Endothelial cell of umbilical vein (primary cell): ENCODE data around the gene ZYX. TPM values are rescaled to one million over a fixed set of nuclear protein-coding genes. Genes with fewer than 3 reads are reported as not detected.

Experiments used
- BruUV-seq: library from RNA; stranded (reverse); fragments of 400-500 nt; replicated peaks from 2 replicates; lab custom pipeline; 2021; lab: Mats Ljungman, UMichigan
- CTCF ChIA-PET: fragments of 300-600, 350-600 bp; sonication (Branson Sonifier 250); formaldehyde crosslinking; loops from one replicate; lab custom pipeline; 2021; ENCODE audit warnings: antibody characterized with exemption, inconsistent platforms; lab: Charles Lee
- POLR2A ChIA-PET: fragments of 300-600, 350-600 bp; sonication (Branson Sonifier 250); formaldehyde crosslinking; loops from one replicate; lab custom pipeline; 2021; ENCODE audit warnings: antibody characterized with exemption, inconsistent platforms; lab: Charles Lee
- DNase-seq: peaks from one replicate; pipeline ENCODE4 v3.0.0-alpha.2; 2011; ENCODE audit warnings: low read depth, low spot score
- FAIRE-seq: peaks from 2 replicates; lab custom pipeline; 2011; peaks lifted over from hg19 to GRCh38; lab: Jason Lieb, UNC
- H2AFZ ChIP-seq: 2 replicates; pipeline ENCODE4 v1.6.0; 2012; ENCODE audit warnings: low read depth, low read length, control low read depth, inconsistent platforms
- H3K27ac ChIP-seq: 2 replicates; pipeline ENCODE4 v1.5.1; 2011; ENCODE audit warnings: low read depth, mild to moderate bottlenecking, control low read depth, low read length, moderate library complexity; ENCODE audit not compliant: insufficient read depth
- H3K27me3 ChIP-seq, 2 experiments: 2 replicates each; pipeline versions ENCODE4 v1.6.0 to v1.6.1; 2011; ENCODE audit warnings: low read length in 2 of 2, mixed read lengths in 1 of 2; ENCODE audit not compliant: control insufficient read depth in 2 of 2, insufficient read depth in 2 of 2
- H3K36me3 ChIP-seq, 2 experiments: 2 replicates in 1 of 2; 3 replicates in 1 of 2; pipeline ENCODE4 v1.5.1; 2011; ENCODE audit warnings: low read length in 2 of 2, mild to moderate bottlenecking in 1 of 2, moderate library complexity in 1 of 2; ENCODE audit not compliant: control insufficient read depth in 2 of 2, insufficient read depth in 2 of 2; ENCODE audit errors: extremely low read depth in 1 of 2
- H3K4me1 ChIP-seq: 3 replicates; pipeline ENCODE4 v1.5.1; 2011; ENCODE audit warnings: mild to moderate bottlenecking, low read length; ENCODE audit not compliant: control insufficient read depth, insufficient read depth; ENCODE audit errors: extremely low read depth
- H3K4me2 ChIP-seq: 2 replicates; pipeline ENCODE4 v1.6.1; 2011; ENCODE audit warnings: low read length, control low read depth, mixed read lengths; ENCODE audit not compliant: insufficient read depth
- H3K4me3 ChIP-seq, 3 experiments: fragments of 200-600 bp in 1 of 3; sonication (generic), shearing (Covaris generic) in 1 of 3; replicated peaks in 1 of 3; 2 replicates each; pipeline ENCODE4 v1.5.1; 2011 to 2016; ENCODE audit warnings: control low read depth in 3 of 3, low read length in 3 of 3, mild to moderate bottlenecking in 2 of 3, inconsistent platforms in 1 of 3, low read depth in 1 of 3, moderate library complexity in 1 of 3; ENCODE audit not compliant: insufficient read depth in 1 of 3
- H3K79me2 ChIP-seq: 2 replicates; pipeline ENCODE4 v1.6.0; 2012; ENCODE audit warnings: low read length, inconsistent platforms; ENCODE audit not compliant: control insufficient read depth, insufficient read depth
- H3K9ac ChIP-seq: replicated peaks from 2 replicates; pipeline ENCODE3; 2011; ENCODE audit warnings: low read length, control low read depth; ENCODE audit not compliant: insufficient read depth; ENCODE audit errors: extremely low read depth
- H3K9me1 ChIP-seq: replicated peaks from 3 replicates; pipeline ENCODE4 v1.6.0; 2011; ENCODE audit warnings: mild to moderate bottlenecking, low read length; ENCODE audit not compliant: control insufficient read depth, insufficient read depth; ENCODE audit errors: extremely low read depth
- H3K9me3 ChIP-seq: replicated peaks from 2 replicates; pipeline ENCODE4 v1.5.1; 2012; ENCODE audit warnings: low read length, inconsistent platforms; ENCODE audit not compliant: control insufficient read depth, insufficient read depth
- H4K20me1 ChIP-seq: replicated peaks from 2 replicates; pipeline ENCODE3; 2011; ENCODE audit warnings: mild to moderate bottlenecking, low read length; ENCODE audit not compliant: control insufficient read depth, insufficient read depth; ENCODE audit errors: extremely low read depth
- EZH2 ChIP-seq: IDR thresholded peaks from 2 replicates; pipeline ENCODE4 v1.6.1; 2012; ENCODE audit warnings: borderline replicate concordance, low read depth, mild to moderate bottlenecking, moderate library complexity, low read length, inconsistent platforms; ENCODE audit not compliant: severe bottlenecking
- FOS ChIP-seq: IDR thresholded peaks from 2 replicates; pipeline ENCODE4 v1.6.1; 2011; ENCODE audit warnings: mild to moderate bottlenecking, low read length, moderate library complexity, borderline replicate concordance; ENCODE audit not compliant: insufficient read depth
- GATA2 ChIP-seq: IDR thresholded peaks from 2 replicates; pipeline ENCODE4 v1.7.0; 2011; ENCODE audit warnings: low read depth, mild to moderate bottlenecking, moderate library complexity, mixed read lengths, low read length; ENCODE audit not compliant: insufficient read length, insufficient read depth
- JUN ChIP-seq: IDR thresholded peaks from 2 replicates; pipeline ENCODE4 v1.6.1; 2011; ENCODE audit warnings: borderline replicate concordance, low read depth; ENCODE audit not compliant: insufficient read length, insufficient read depth
- MYC ChIP-seq: IDR thresholded peaks from one replicate; pipeline ENCODE4 v1.6.1; 2011; ENCODE audit warnings: mild to moderate bottlenecking, low read depth, low read length
- POLR2A ChIP-seq: IDR thresholded peaks from 2 replicates; pipeline ENCODE4 v1.6.1; 2012; ENCODE audit warnings: low read depth, mild to moderate bottlenecking, control low read depth, low read length
- POLR2AphosphoS5 ChIP-seq: IDR thresholded peaks from 2 replicates; pipeline ENCODE4 v1.6.1; 2012; ENCODE audit warnings: low read depth, mild to moderate bottlenecking, control low read depth, low read length, moderate library complexity; ENCODE audit not compliant: insufficient read depth
- dilution Hi-C: fragments of 300-500 bp; cut with MboI; formaldehyde crosslinking; loops from one replicate; pipeline ENCODE4 v1.15.0; 2019; ENCODE audit warnings: low sequenced_read_pairs; ENCODE audit not compliant: extremely low pct_ligation_motif_present
- intact Hi-C: fragments of 100-400 bp; cut with micrococcal nuclease; formaldehyde crosslinking; loops from one replicate; pipeline ENCODE4 v1.10.0; 2022
- polyA plus RNA-seq, 4 experiments: library from polyadenylated mRNA; depleted of rRNA in 3 of 4; stranded (reverse) in 3 of 4; unstranded in 1 of 4; fragments of >200 nt; gene quantifications; 2 replicates each; pipeline versions ENCODE4 v1.2.1 to v1.2.3, GENCODE V29; 2011 to 2012; ENCODE audit warnings: missing spikeins in 1 of 4
- total RNA-seq: library from RNA; stranded (reverse); gene quantifications from 2 replicates; pipeline ENCODE4 v1.2.3, GENCODE V29; 2021
- TF ChIP-seq, protein P1 (sequence below), 2 donors: IDR thresholded peaks; 1 replicate in 1 of 2; 2 replicates in 1 of 2; pipeline ENCODE4 v1.5.1; 2011; ENCODE audit warnings: low read length in 2 of 2, mild to moderate bottlenecking in 2 of 2, moderate library complexity in 2 of 2, control low read depth in 1 of 2, inconsistent platforms in 1 of 2, low read depth in 1 of 2; ENCODE audit not compliant: insufficient read depth in 1 of 2; ENCODE audit errors: extremely low read depth in 1 of 2
- TF ChIP-seq, protein P2 (sequence below): IDR thresholded peaks from 2 replicates; pipeline ENCODE4 v1.6.1; 2011; ENCODE audit not compliant: insufficient read depth, insufficient read length

Gene ZYX
- total and polyA plus RNA-seq, 2 donors (not counting 3 experiments of a cell fraction or from before 2014, with no cell fraction given): 196 to 545 TPM

GRCh38 chr7:143396625-143397556, 15.7 kb downstream of the ZYX start:
- DNase-seq: no peak
- intact Hi-C loops: no loop called here
- no peaks in the 10 kb centered on the region for H3K27me3 ChIP-seq
- ChIA-PET CTCF (interaction anchor here (1.1 to 2.0 kb wide), 6 partner anchors 10 to 157 kb away, joined by 3 to 12 read pairs (median 4); no protein-coding TSS in a partner anchor), POLR2A (no interaction called here)
- H3K4me2 ChIP-seq: no peak overlapping the region
- no peaks in the 10 kb centered on the region for H3K9me1 ChIP-seq
- H3K4me1 ChIP-seq: peaks cover 32% of the 10 kb centered on the region
- dilution Hi-C loops: loop anchor here (25.0 kb wide), 1 partner anchor 115 kb away; no protein-coding TSS in a partner anchor
- TF ChIP-seq POLR2AphosphoS5: no peak
- TF ChIP-seq POLR2A: no peak
- TF ChIP-seq, protein P1, sequence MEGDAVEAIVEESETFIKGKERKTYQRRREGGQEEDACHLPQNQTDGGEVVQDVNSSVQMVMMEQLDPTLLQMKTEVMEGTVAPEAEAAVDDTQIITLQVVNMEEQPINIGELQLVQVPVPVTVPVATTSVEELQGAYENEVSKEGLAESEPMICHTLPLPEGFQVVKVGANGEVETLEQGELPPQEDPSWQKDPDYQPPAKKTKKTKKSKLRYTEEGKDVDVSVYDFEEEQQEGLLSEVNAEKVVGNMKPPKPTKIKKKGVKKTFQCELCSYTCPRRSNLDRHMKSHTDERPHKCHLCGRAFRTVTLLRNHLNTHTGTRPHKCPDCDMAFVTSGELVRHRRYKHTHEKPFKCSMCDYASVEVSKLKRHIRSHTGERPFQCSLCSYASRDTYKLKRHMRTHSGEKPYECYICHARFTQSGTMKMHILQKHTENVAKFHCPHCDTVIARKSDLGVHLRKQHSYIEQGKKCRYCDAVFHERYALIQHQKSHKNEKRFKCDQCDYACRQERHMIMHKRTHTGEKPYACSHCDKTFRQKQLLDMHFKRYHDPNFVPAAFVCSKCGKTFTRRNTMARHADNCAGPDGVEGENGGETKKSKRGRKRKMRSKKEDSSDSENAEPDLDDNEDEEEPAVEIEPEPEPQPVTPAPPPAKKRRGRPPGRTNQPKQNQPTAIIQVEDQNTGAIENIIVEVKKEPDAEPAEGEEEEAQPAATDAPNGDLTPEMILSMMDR (IDR thresholded peaks at IDR 0.05; ENCODE audit: extremely low read depth in 1 of 2, insufficient read depth in 1 of 2, low read depth in 1 of 2, low read length in 2 of 2): no peak
- no peak for TF ChIP-seq EZH2
- no peak for TF ChIP-seq GATA2
- TF ChIP-seq, protein P2, sequence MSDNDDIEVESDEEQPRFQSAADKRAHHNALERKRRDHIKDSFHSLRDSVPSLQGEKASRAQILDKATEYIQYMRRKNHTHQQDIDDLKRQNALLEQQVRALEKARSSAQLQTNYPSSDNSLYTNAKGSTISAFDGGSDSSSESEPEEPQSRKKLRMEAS: no peak
- TF ChIP-seq JUN: no peak
- TF ChIP-seq FOS: no peak
- TF ChIP-seq MYC: no peak
- peaks cover 0 to 1% of the 10 kb centered on the region in 2 experiments for H3K36me3 ChIP-seq
- no TSS peak for BruUV-seq
- no peak overlapping the region for H2AFZ ChIP-seq
- no peaks in the 10 kb centered on the region for H3K79me2 ChIP-seq
- no peak overlapping the region for H3K9ac ChIP-seq
- H3K4me3 ChIP-seq: no peak overlapping the region
- no peak overlapping the region for H3K27ac ChIP-seq
- no peaks in the 10 kb centered on the region for H4K20me1 ChIP-seq
- no peak for FAIRE-seq
- no peaks in the 10 kb centered on the region for H3K9me3 ChIP-seq
